Activated CD4-positive, CD25-positive, alpha-beta regulatory T cell treated with anti-CD3 and anti-CD28 coated beads, Interleukin-2, amount 50 U/mL, for 16 hours (primary cell): ENCODE results near the gene PGLYRP2.

Experiments
- DNase-seq: peaks from one replicate; pipeline ENCODE4 v3.0.0-alpha.2; 2020; ENCODE audit warnings: low read depth, low spot score

PGLYRP2 gene

GRCh38 chr19:15456441-15456840, 22.9 kb downstream of the PGLYRP2 start:
- DNase-seq: no peak

- no peak for DNase-seq
These were observed 23.3 kb downstream of the PGLYRP2 start for GRCh38 chr19:15455996-15456395.

- DNase-seq: no peak
These were observed 25.1 kb downstream of the PGLYRP2 start for GRCh38 chr19:15453906-15454860.

- DNase-seq: no peak
These were observed 26.2 kb downstream of the PGLYRP2 start for GRCh38 chr19:15453091-15453578.

- DNase-seq: no peak
These were observed 26.9 kb downstream of the PGLYRP2 start for GRCh38 chr19:15452111-15453047.

GRCh38 chr19:15450528-15450890, 28.8 kb downstream of the PGLYRP2 start:
- no peak for DNase-seq

GRCh38 chr19:15449620-15450527, 29.4 kb downstream of the PGLYRP2 start, which contains the start of gene WIZ:
WIZ (minus strand) TSS chr19:15449956; CDS start chr19:15448307, 1,649 bp downstream.
- peak; percentile 67 for DNase-seq

- no peak for DNase-seq
These were observed 30.3 kb downstream of the PGLYRP2 start for GRCh38 chr19:15448778-15449619.

- DNase-seq: no peak
These were observed 31.1 kb downstream of the PGLYRP2 start for GRCh38 chr19:15448044-15448777.

- DNase-seq: no peak
These were observed 32.2 kb downstream of the PGLYRP2 start for GRCh38 chr19:15447057-15447456.

- DNase-seq: no peak
These were observed 33.4 kb downstream of the PGLYRP2 start for GRCh38 chr19:15445807-15446376.

- no peak for DNase-seq
These were observed 34.1 kb downstream of the PGLYRP2 start for GRCh38 chr19:15445227-15445605.

GRCh38 chr19:15444505-15445226, 34.6 kb downstream of the PGLYRP2 start:
- no peak for DNase-seq

- no peak for DNase-seq
These were observed 35.5 kb downstream of the PGLYRP2 start for GRCh38 chr19:15443838-15444237.

GRCh38 chr19:15443325-15443724, 36.0 kb downstream of the PGLYRP2 start:
- DNase-seq: no peak

GRCh38 chr19:15442142-15442920, 37.0 kb downstream of the PGLYRP2 start:
- no peak for DNase-seq

GRCh38 chr19:15441317-15441716, 38.0 kb downstream of the PGLYRP2 start:
- no peak for DNase-seq
